H9 (cell line): ENCODE data around the gene APOBEC4. TPM values are rescaled to one million over a fixed set of nuclear protein-coding genes. Genes with fewer than 3 reads are reported as not detected.

ENCODE experiments used
- DNase-seq: peaks from one replicate; pipeline ENCODE4 v3.0.0-alpha.2; 2017
- H2AFZ ChIP-seq: one replicate; pipeline ENCODE4 v1.6.1; 2013; ENCODE audit warnings: mild to moderate bottlenecking, low read length, control low read depth, moderate library complexity
- H2AK5ac ChIP-seq: 2 replicates; pipeline ENCODE4 v1.6.1; 2013; ENCODE audit warnings: low read length, control low read depth, mixed read lengths; ENCODE audit not compliant: insufficient read length
- H2BK120ac ChIP-seq: one replicate; pipeline ENCODE4 v1.6.1; 2013; ENCODE audit warnings: low read depth, mild to moderate bottlenecking, low read length, control low read depth, inconsistent platforms; ENCODE audit not compliant: poor library complexity, severe bottlenecking
- H2BK12ac ChIP-seq: 2 replicates; pipeline ENCODE4 v1.6.1; 2013; ENCODE audit warnings: low read length, control low read depth, mixed read lengths, low read depth; ENCODE audit not compliant: insufficient read length
- H2BK15ac ChIP-seq: 2 replicates; pipeline ENCODE4 v1.6.1; 2013; ENCODE audit warnings: low read depth, low read length, control low read depth
- H2BK20ac ChIP-seq: one replicate; pipeline ENCODE4 v1.6.1; 2013; ENCODE audit warnings: low read depth, mild to moderate bottlenecking, low read length, control low read depth, inconsistent platforms; ENCODE audit not compliant: poor library complexity, severe bottlenecking
- H2BK5ac ChIP-seq: 2 replicates; pipeline ENCODE4 v1.6.1; 2013; ENCODE audit warnings: low read length, control low read depth, mixed read lengths; ENCODE audit not compliant: insufficient read length
- H3K14ac ChIP-seq: 2 replicates; pipeline ENCODE4 v1.6.1; 2013; ENCODE audit warnings: low read length, control low read depth; ENCODE audit not compliant: insufficient read depth
- H3K18ac ChIP-seq: 2 replicates; pipeline ENCODE4 v1.6.1; 2013; ENCODE audit warnings: low read depth, mild to moderate bottlenecking, mixed read lengths, low read length, control low read depth; ENCODE audit not compliant: insufficient read length
- H3K23ac ChIP-seq: 2 replicates; pipeline ENCODE4 v1.6.1; 2013; ENCODE audit warnings: low read length, control low read depth, mixed read lengths, low read depth; ENCODE audit not compliant: insufficient read length
- H3K23me2 ChIP-seq: 2 replicates; pipeline ENCODE4 v1.6.1; 2013; ENCODE audit warnings: low read depth, mild to moderate bottlenecking, mixed read lengths, low read length, control low read depth; ENCODE audit not compliant: insufficient read length, poor library complexity, severe bottlenecking
- H3K27ac ChIP-seq: 2 replicates; pipeline ENCODE4 v1.5.1; 2013; ENCODE audit warnings: low read length, control low read depth, mixed read lengths, low read depth; ENCODE audit not compliant: insufficient read length
- H3K27me3 ChIP-seq: 2 replicates; pipeline ENCODE4 v1.6.1; 2013; ENCODE audit warnings: low read length, control low read depth, inconsistent platforms; ENCODE audit not compliant: insufficient read depth
- H3K4ac ChIP-seq: 2 replicates; pipeline ENCODE4 v1.6.1; 2013; ENCODE audit warnings: low read depth, mild to moderate bottlenecking, control low read depth, inconsistent platforms, low read length, moderate library complexity
- H3K4me1 ChIP-seq: 2 replicates; pipeline ENCODE4 v1.6.1; 2013; ENCODE audit warnings: low read length, control low read depth, inconsistent platforms; ENCODE audit not compliant: insufficient read depth
- H3K4me2 ChIP-seq: 2 replicates; pipeline ENCODE4 v1.6.1; 2013; ENCODE audit warnings: low read length, control low read depth, mixed read lengths; ENCODE audit not compliant: insufficient read length, insufficient read depth
- H3K56ac ChIP-seq: 2 replicates; pipeline ENCODE4 v1.6.1; 2013; ENCODE audit warnings: low read depth, mild to moderate bottlenecking, mixed read lengths, low read length, control low read depth; ENCODE audit not compliant: insufficient read length
- H3K79me1 ChIP-seq: 2 replicates; pipeline ENCODE4 v1.6.1; 2013; ENCODE audit warnings: low read depth, mild to moderate bottlenecking, moderate library complexity, low read length, control low read depth, inconsistent platforms; ENCODE audit not compliant: insufficient read depth, poor library complexity, severe bottlenecking
- H3K79me2 ChIP-seq: 2 replicates; pipeline ENCODE4 v1.6.1; 2013; ENCODE audit warnings: low read length, control low read depth, inconsistent platforms; ENCODE audit not compliant: insufficient read depth
- H3K9ac ChIP-seq: 2 replicates; pipeline ENCODE4 v1.6.1; 2013; ENCODE audit warnings: low read length, control low read depth, mixed read lengths; ENCODE audit not compliant: insufficient read length; ENCODE audit errors: extremely low read depth
- H3K9me3 ChIP-seq: one replicate; pipeline ENCODE4 v1.6.1; 2013; ENCODE audit warnings: low read depth, low read length, inconsistent platforms; ENCODE audit not compliant: control insufficient read depth
- H3T11ph ChIP-seq: one replicate; pipeline ENCODE4 v1.6.1; 2013; ENCODE audit warnings: mild to moderate bottlenecking, low read length, control low read depth, inconsistent platforms
- H4K20me1 ChIP-seq: one replicate; pipeline ENCODE4 v1.6.1; 2013; ENCODE audit not compliant: control insufficient read depth, insufficient read length, insufficient read depth
- H4K5ac ChIP-seq: 2 replicates; pipeline ENCODE4 v1.6.1; 2013; ENCODE audit warnings: low read depth, mild to moderate bottlenecking, mixed read lengths, low read length, control low read depth; ENCODE audit not compliant: insufficient read length
- H4K8ac ChIP-seq: replicated peaks from 2 replicates; pipeline ENCODE4 v1.6.1; 2013; ENCODE audit warnings: low read length, control low read depth, mixed read lengths, low read depth; ENCODE audit not compliant: insufficient read length
- H4K91ac ChIP-seq: 2 replicates; pipeline ENCODE4 v1.6.1; 2013; ENCODE audit warnings: low read depth, mild to moderate bottlenecking, moderate library complexity, mixed read lengths, low read length, control low read depth; ENCODE audit not compliant: insufficient read length
- H3K27ac Mint-ChIP-seq, 3 experiments: 2 replicates in 2 of 3; 3 replicates in 1 of 3; pipeline ENCODE4 v1.8.0; 2020 to 2021; ENCODE audit warnings: mixed read lengths in 3 of 3, mild to moderate bottlenecking in 1 of 3, moderate library complexity in 1 of 3
- H3K27me3 Mint-ChIP-seq: 2 replicates; pipeline ENCODE4 v1.8.0; 2021; ENCODE audit warnings: low read depth, mild to moderate bottlenecking, moderate library complexity, mixed read lengths
- H3K36me3 Mint-ChIP-seq, 3 experiments: 2 replicates in 2 of 3; 3 replicates in 1 of 3; pipeline ENCODE4 v1.8.0; 2020 to 2021; ENCODE audit warnings: low read depth in 3 of 3, mixed read lengths in 3 of 3; ENCODE audit not compliant: insufficient read depth in 1 of 3
- H3K4me1 Mint-ChIP-seq, 2 experiments: 2 replicates each; pipeline ENCODE4 v1.8.0; 2020; ENCODE audit warnings: mixed read lengths in 2 of 2
- H3K4me3 Mint-ChIP-seq, 2 experiments: 2 replicates in 1 of 2; 3 replicates in 1 of 2; pipeline ENCODE4 v1.8.0; 2020 to 2021; ENCODE audit warnings: mild to moderate bottlenecking in 2 of 2, mixed read lengths in 2 of 2, moderate library complexity in 1 of 2
- H3K9me3 Mint-ChIP-seq, 2 experiments: 2 replicates in 1 of 2; 3 replicates in 1 of 2; pipeline ENCODE4 v1.8.0; 2020; ENCODE audit warnings: mild to moderate bottlenecking in 2 of 2, mixed read lengths in 2 of 2, moderate library complexity in 1 of 2
- CTCF ChIP-seq: fragments of 200-600 bp; sonication (generic); conservative IDR thresholded peaks from 3 replicates; pipeline ENCODE4 v1.8.0; 2021; ENCODE audit warnings: antibody characterized with exemption, mild to moderate bottlenecking
- WGBS: extraction: QIAGEN DNeasy Blood & Tissue Kit; methylation state at CpG from one replicate; pipeline ENCODE4 v1.1.7; 2013; ENCODE audit warnings: missing lambda C conversion rate, low lambda C conversion rate, mixed read lengths; ENCODE audit not compliant: insufficient read length; ENCODE audit errors: extremely low coverage; 5-methylcytosine and 5-hydroxymethylcytosine counted together
- total RNA-seq: library from RNA; stranded (reverse); gene quantifications from 2 replicates; pipeline ENCODE4 v1.2.1, GENCODE V29; 2021

Gene APOBEC4
- total RNA-seq, 1 experiment from 2014 or later = not detected

- H4K8ac ChIP-seq = no peak overlapping the region
- peaks cover 9 to 11% of the 10 kb centered on the region in 2 experiments; a peak in 3 of 4 replicates for H3K4me1 Mint-ChIP-seq
- TF ChIP-seq CTCF = no peak
- no peaks in the 10 kb centered on the region for H4K20me1 ChIP-seq
- no peak overlapping the region for H2AK5ac ChIP-seq
- no peaks in the 10 kb centered on the region for H3K23me2 ChIP-seq
- H3K79me1 ChIP-seq = no peaks in the 10 kb centered on the region
- no peak overlapping the region for H3K4me2 ChIP-seq
- no peak overlapping the region for H2BK5ac ChIP-seq
- no peak overlapping the region for H3K27ac Mint-ChIP-seq
- H2BK120ac ChIP-seq = no peak overlapping the region
- H3K56ac ChIP-seq = no peak overlapping the region
- H3K36me3 Mint-ChIP-seq = no peaks in the 10 kb centered on the region
- WGBS = no CpG with 5 or more reads among the region's 5 CpGs
- no peaks in the 10 kb centered on the region for H3K27me3 Mint-ChIP-seq
- H4K5ac ChIP-seq = no peak overlapping the region
- no peak overlapping the region for H3K18ac ChIP-seq
- H4K91ac ChIP-seq = no peak overlapping the region
- no peak overlapping the region for H3K4me3 Mint-ChIP-seq
- no peaks in the 10 kb centered on the region for H3K79me2 ChIP-seq
- no peak overlapping the region for H3K27ac ChIP-seq
- no peak overlapping the region for H2BK12ac ChIP-seq
- H3K9me3 Mint-ChIP-seq = no peaks in the 10 kb centered on the region
- no peaks in the 10 kb centered on the region for H3K9me3 ChIP-seq
- no peak overlapping the region for H3K9ac ChIP-seq
- H3K23ac ChIP-seq = no peak overlapping the region
- no peak overlapping the region for H3K14ac ChIP-seq
- no peak overlapping the region for H3K4ac ChIP-seq
- no peak overlapping the region for H3T11ph ChIP-seq
- no peak overlapping the region for H2BK15ac ChIP-seq
- no peaks in the 10 kb centered on the region for H3K27me3 ChIP-seq
- H2AFZ ChIP-seq = no peak overlapping the region
- no peak for DNase-seq
- H3K4me1 ChIP-seq = no peaks in the 10 kb centered on the region
- no peak overlapping the region for H2BK20ac ChIP-seq
These were observed 56.6 kb downstream of the APOBEC4 start for GRCh38 chr1:183596500-183596899.

Other genes starting within 250 kb of the APOBEC4 start
- 11.4 and 11.5 TPM in 2 replicates for gene NMNAT2, start 234.9 kb downstream of the APOBEC4 start, total RNA-seq
- gene SMG7, start 180.8 kb downstream of the APOBEC4 start, total RNA-seq = 77.0 and 80.6 TPM in 2 replicates
- not detected in 2 replicates for gene NCF2, start 62.9 kb downstream of the APOBEC4 start, total RNA-seq
- gene ARPC5, start 17.5 kb downstream of the APOBEC4 start, total RNA-seq = 67.7 and 69.7 TPM in 2 replicates
- 1.4 TPM in 2 replicates for gene RGL1, start 151.8 kb upstream of the APOBEC4 start, total RNA-seq